Measurements from ENCODE around the gene TYSND1. TPM values are rescaled to one million over a fixed set of nuclear protein-coding genes. Genes with fewer than 3 reads are reported as not detected.
A peak's percentile ranks its signal among the peaks of the same experiment; 100 is the strongest.

TYSND1 gene
- total RNA-seq, 2 donors from 2014 or later: 11.8 to 13.8 TPM

- ATAC-seq (replicated peaks in 1 of 2) (no peak), DNase-seq (no peak)
- H3K27ac Mint-ChIP-seq: no peak overlapping the region
- no peaks in the 10 kb centered on the region for H3K9me3 Mint-ChIP-seq
- no peaks in the 10 kb centered on the region for H3K36me3 Mint-ChIP-seq (ENCODE audit: insufficient read depth in 2 of 2)
- H3K27me3 Mint-ChIP-seq (ENCODE audit: low read depth): no peaks in the 10 kb centered on the region
- peaks cover 12% of the 10 kb centered on the region for H3K4me1 Mint-ChIP-seq (ENCODE audit: low read depth)
- H3K4me3 Mint-ChIP-seq: no peak overlapping the region
These were observed 8.3 kb downstream of the TYSND1 start for GRCh38 chr10:70137927-70138883.

GRCh38 chr10:70137135-70137534 lies 9.4 kb downstream of the TYSND1 start:
- Mint-ChIP-seq H3K4me3 (no peak overlapping the region), H3K9me3 (no peaks in the 10 kb centered on the region), H3K4me1 (ENCODE audit: low read depth) (peaks cover 14% of the 10 kb centered on the region), H3K36me3 (ENCODE audit: insufficient read depth in 2 of 2) (peaks cover 0 to 1% of the 10 kb centered on the region in 2 donors), H3K27ac (no peak overlapping the region), H3K27me3 (ENCODE audit: low read depth) (no peaks in the 10 kb centered on the region)
- DNase-seq: no peak
- no peak for ATAC-seq (replicated peaks in 1 of 2)

- Mint-ChIP-seq H3K27ac (no peak overlapping the region), H3K36me3 (ENCODE audit: insufficient read depth in 2 of 2) (peaks cover 0 to 1% of the 10 kb centered on the region in 2 donors), H3K4me3 (no peak overlapping the region), H3K4me1 (ENCODE audit: low read depth) (peaks cover 20% of the 10 kb centered on the region), H3K9me3 (no peaks in the 10 kb centered on the region), H3K27me3 (ENCODE audit: low read depth) (no peaks in the 10 kb centered on the region)
- ATAC-seq (replicated peaks in 1 of 2): no peak
- DNase-seq: no peak
These were observed 10.8 kb downstream of the TYSND1 start for GRCh38 chr10:70135684-70136083.

- no peaks in the 10 kb centered on the region for H3K27me3 Mint-ChIP-seq (ENCODE audit: low read depth)
- DNase-seq: no peak
- H3K4me3 Mint-ChIP-seq: no peak overlapping the region
- no peak for ATAC-seq (replicated peaks in 1 of 2)
- H3K9me3 Mint-ChIP-seq: no peaks in the 10 kb centered on the region
- peaks cover 0 to 1% of the 10 kb centered on the region in 2 donors for H3K36me3 Mint-ChIP-seq (ENCODE audit: insufficient read depth in 2 of 2)
- H3K27ac Mint-ChIP-seq: no peak overlapping the region
- peaks cover 20% of the 10 kb centered on the region for H3K4me1 Mint-ChIP-seq (ENCODE audit: low read depth)
These were observed 11.5 kb downstream of the TYSND1 start for GRCh38 chr10:70135046-70135445.

- Mint-ChIP-seq H3K36me3 (ENCODE audit: insufficient read depth in 2 of 2) (peaks cover 0 to 1% of the 10 kb centered on the region in 2 donors), H3K4me3 (peak within 1 kb of the TSS; percentile 93 to 96), H3K4me1 (ENCODE audit: low read depth) (peaks cover 20% of the 10 kb centered on the region), H3K9me3 (no peaks in the 10 kb centered on the region), H3K27me3 (ENCODE audit: low read depth) (no peaks in the 10 kb centered on the region), H3K27ac (peak within 1 kb of the TSS; percentile 96)
- ATAC-seq (replicated peaks in 1 of 2) (peak; percentile 82 to 88), DNase-seq (peak; percentile 55 to 73)
These were observed 14.1 kb downstream of the TYSND1 start, which contains the start of gene AIFM2 for GRCh38 chr10:70132098-70133029. TSS of gene AIFM2 (minus strand) at chr10:70132825. CDS start at chr10:70124084, 8,741 bp downstream.

- Mint-ChIP-seq H3K27ac (no peak overlapping the region), H3K36me3 (ENCODE audit: insufficient read depth in 2 of 2) (peaks cover 0 to 1% of the 10 kb centered on the region in 2 donors), H3K9me3 (no peaks in the 10 kb centered on the region), H3K4me3 (peak overlapping the region; percentile 93 to 96), H3K27me3 (ENCODE audit: low read depth) (no peaks in the 10 kb centered on the region), H3K4me1 (ENCODE audit: low read depth) (peaks cover 20% of the 10 kb centered on the region)
- ATAC-seq (replicated peaks in 1 of 2) (no peak), DNase-seq (no peak)
These were observed 15.0 kb downstream of the TYSND1 start for GRCh38 chr10:70131560-70131937.

- H3K27ac Mint-ChIP-seq: no peak overlapping the region
- no peaks in the 10 kb centered on the region for H3K9me3 Mint-ChIP-seq
- H3K4me3 Mint-ChIP-seq: peak overlapping the region; percentile 93 to 96
- H3K27me3 Mint-ChIP-seq (ENCODE audit: low read depth): no peaks in the 10 kb centered on the region
- peaks cover 20% of the 10 kb centered on the region for H3K4me1 Mint-ChIP-seq (ENCODE audit: low read depth)
- H3K36me3 Mint-ChIP-seq (ENCODE audit: insufficient read depth in 2 of 2): peaks cover 0 to 1% of the 10 kb centered on the region in 2 donors
- DNase-seq (no peak), ATAC-seq (replicated peaks in 1 of 2) (no peak)
These were observed 15.5 kb downstream of the TYSND1 start for GRCh38 chr10:70130878-70131559.

GRCh38 chr10:70126700-70127395 lies 19.7 kb downstream of the TYSND1 start:
- ATAC-seq (replicated peaks in 1 of 2) (no peak), DNase-seq (no peak)
- Mint-ChIP-seq H3K9me3 (no peaks in the 10 kb centered on the region), H3K36me3 (ENCODE audit: insufficient read depth in 2 of 2) (no peaks in the 10 kb centered on the region), H3K4me1 (ENCODE audit: low read depth) (peaks cover 3% of the 10 kb centered on the region), H3K4me3 (no peak overlapping the region), H3K27ac (no peak overlapping the region), H3K27me3 (ENCODE audit: low read depth) (no peaks in the 10 kb centered on the region)

GRCh38 chr10:70125918-70126552 lies 20.5 kb downstream of the TYSND1 start:
- no peak overlapping the region for H3K4me3 Mint-ChIP-seq
- no peaks in the 10 kb centered on the region for H3K36me3 Mint-ChIP-seq (ENCODE audit: insufficient read depth in 2 of 2)
- no peaks in the 10 kb centered on the region for H3K27me3 Mint-ChIP-seq (ENCODE audit: low read depth)
- H3K27ac Mint-ChIP-seq: no peak overlapping the region
- no peaks in the 10 kb centered on the region for H3K4me1 Mint-ChIP-seq (ENCODE audit: low read depth)
- H3K9me3 Mint-ChIP-seq: no peaks in the 10 kb centered on the region
- DNase-seq (no peak), ATAC-seq (replicated peaks in 1 of 2) (no peak)

GRCh38 chr10:70124918-70125317 lies 21.6 kb downstream of the TYSND1 start:
- no peaks in the 10 kb centered on the region for H3K9me3 Mint-ChIP-seq
- ATAC-seq (replicated peaks in 1 of 2) (no peak), DNase-seq (no peak)
- H3K36me3 Mint-ChIP-seq (ENCODE audit: insufficient read depth in 2 of 2): no peaks in the 10 kb centered on the region
- no peaks in the 10 kb centered on the region for H3K27me3 Mint-ChIP-seq (ENCODE audit: low read depth)
- H3K4me1 Mint-ChIP-seq (ENCODE audit: low read depth): no peaks in the 10 kb centered on the region
- H3K4me3 Mint-ChIP-seq: no peak overlapping the region
- H3K27ac Mint-ChIP-seq: no peak overlapping the region

- Mint-ChIP-seq H3K27ac (no peak overlapping the region), H3K4me1 (ENCODE audit: low read depth) (no peaks in the 10 kb centered on the region), H3K27me3 (ENCODE audit: low read depth) (no peaks in the 10 kb centered on the region), H3K9me3 (no peaks in the 10 kb centered on the region), H3K36me3 (ENCODE audit: insufficient read depth in 2 of 2) (no peaks in the 10 kb centered on the region), H3K4me3 (no peak overlapping the region)
- DNase-seq (no peak), ATAC-seq (replicated peaks in 1 of 2) (no peak)
These were observed 22.1 kb downstream of the TYSND1 start for GRCh38 chr10:70124415-70124814.

GRCh38 chr10:70123817-70124216 lies 22.7 kb downstream of the TYSND1 start:
- ATAC-seq (replicated peaks in 1 of 2): no peak

More at GRCh38 chr10:70123817-70124216, 22.7 kb downstream of the TYSND1 start:
- Mint-ChIP-seq H3K27ac (no peak overlapping the region), H3K27me3 (ENCODE audit: low read depth) (no peaks in the 10 kb centered on the region), H3K9me3 (no peaks in the 10 kb centered on the region), H3K4me3 (no peak overlapping the region), H3K36me3 (ENCODE audit: insufficient read depth in 2 of 2) (no peaks in the 10 kb centered on the region), H3K4me1 (ENCODE audit: low read depth) (no peaks in the 10 kb centered on the region)
- no peak for DNase-seq

Measured in activated T-cell treated with anti-CD3 and anti-CD28 coated beads, Interleukin-2, amount 50 U/mL, for 72 hours (primary cell).